Measurements from ENCODE around the gene AOAH.
"Not testable (repeated sequence)": the region's sequence is repeated elsewhere in the genome, so short reads cannot be mapped to it uniquely, and the experiment has no call there.

The AOAH gene

DNA sequence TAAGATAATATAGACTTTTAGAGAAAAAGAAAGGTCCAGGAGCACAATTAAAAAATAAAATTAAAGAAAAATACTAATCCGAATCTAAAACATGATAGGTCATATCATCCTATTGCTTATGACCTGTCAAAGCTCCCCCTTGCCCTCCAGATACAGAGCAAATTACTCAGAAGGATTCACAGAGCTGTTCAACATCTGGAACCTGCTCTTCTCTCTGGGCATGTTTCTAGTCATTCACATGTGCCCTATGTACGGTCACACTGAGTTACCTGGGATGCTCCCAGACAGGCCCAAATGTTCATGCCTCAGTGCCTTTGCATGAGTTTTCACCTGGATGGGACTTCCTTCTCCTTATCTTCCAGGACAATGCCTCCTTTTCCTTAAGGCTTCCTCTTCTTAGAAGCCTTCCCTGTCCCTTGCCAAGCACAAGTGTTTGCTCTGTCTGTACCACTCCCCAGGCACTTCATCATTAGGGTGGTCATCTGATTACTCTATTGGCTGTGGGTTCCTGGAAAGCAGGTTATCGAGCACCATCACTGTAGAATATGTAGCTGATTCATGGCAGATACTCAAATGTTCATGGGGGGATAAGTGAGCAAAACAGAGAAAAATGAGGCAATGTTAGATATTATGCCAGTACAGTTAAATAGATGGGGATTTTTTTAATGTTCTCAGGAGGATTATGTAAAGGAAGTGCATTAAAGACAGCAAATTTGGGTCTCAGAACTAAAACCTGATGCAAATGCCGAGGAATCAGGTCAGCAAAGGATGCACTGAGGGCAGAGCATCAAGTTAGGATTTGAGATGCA lies 12.0 kb upstream of the AOAH start:
- DNase-seq: no peak

DNA sequence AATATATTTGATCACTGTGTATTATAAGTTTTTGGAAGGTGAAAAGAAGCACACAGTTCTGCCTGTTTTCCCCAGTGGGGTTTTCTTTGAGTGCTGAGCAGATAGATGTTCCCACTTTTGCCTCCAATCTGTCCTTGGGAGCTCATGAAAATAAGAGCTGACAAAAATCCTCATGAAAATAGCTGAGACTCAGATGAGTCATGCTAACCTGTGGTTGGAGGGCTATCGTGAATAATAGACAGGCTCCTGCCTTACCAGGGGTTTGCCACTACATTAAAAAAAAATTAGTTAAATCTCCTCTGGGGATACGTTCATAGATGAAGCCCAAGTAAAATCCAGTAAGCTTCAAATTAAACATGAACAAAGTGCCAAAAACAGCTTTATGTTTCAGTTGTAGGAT lies 10.9 kb upstream of the AOAH start:
- no peak for DNase-seq

DNA sequence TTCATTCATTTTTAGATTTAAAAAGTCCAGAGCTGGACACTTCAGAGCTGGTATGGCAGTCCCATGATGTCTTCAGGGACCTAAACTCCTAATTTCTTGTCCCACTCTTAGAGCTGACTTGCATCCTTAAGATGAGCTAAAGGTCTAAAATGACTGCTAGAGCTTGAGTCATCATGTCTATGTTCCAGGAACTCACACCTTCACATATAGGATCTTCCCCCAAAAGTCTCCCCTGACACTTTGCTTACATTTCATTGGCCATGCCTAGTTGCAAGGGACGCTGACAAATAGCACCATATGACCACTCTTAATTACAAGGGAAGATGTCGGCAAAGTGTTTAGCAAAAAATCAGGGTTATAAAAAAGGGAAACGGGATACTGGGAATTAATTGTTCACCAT lies 10.4 kb upstream of the AOAH start:
- no peak for DNase-seq

- no peak for DNase-seq
Measured at GRCh38 chr7:36733411-36733810, 9.1 kb upstream of the AOAH start.

- DNase-seq: no peak
Measured at GRCh38 chr7:36732806-36733205, 8.5 kb upstream of the AOAH start.

GRCh38 chr7:36730046-36730445 lies 5.8 kb upstream of the AOAH start:
- no peak for DNase-seq

DNA sequence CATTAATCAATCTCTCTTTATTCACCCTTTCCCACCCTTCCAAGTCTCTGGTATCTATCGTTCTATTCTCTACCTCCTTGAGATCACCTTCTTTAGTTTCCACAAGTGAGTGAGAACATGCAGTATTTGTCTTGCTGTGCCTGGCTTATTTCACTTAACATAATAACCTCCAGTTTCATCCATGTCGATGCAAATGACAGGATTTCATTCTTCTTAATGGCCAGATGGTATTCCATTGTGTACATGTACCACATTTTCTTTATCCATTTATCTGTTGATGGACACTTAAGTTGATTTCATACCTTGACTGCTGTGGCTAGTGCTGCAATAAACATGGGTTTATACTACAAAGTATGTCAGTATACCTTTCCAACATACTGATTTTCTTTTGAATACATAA lies 3.8 kb upstream of the AOAH start:
- DNase-seq: no peak

GRCh38 chr7:36726806-36727503 lies 2.7 kb upstream of the AOAH start:
- no peak for DNase-seq

GRCh38 chr7:36726311-36726710 lies 2.0 kb upstream of the AOAH start:
- DNase-seq: no peak

- DNase-seq: no peak
Measured at GRCh38 chr7:36724996-36725395, 702 bp upstream of the AOAH start.

GRCh38 chr7:36723291-36723690 lies 1.0 kb downstream of the AOAH start:
- no peak for DNase-seq

GRCh38 chr7:36719083-36719632 lies 5.1 kb downstream of the AOAH start:
- DNase-seq: no peak

GRCh38 chr7:36717586-36717985 lies 6.7 kb downstream of the AOAH start:
- DNase-seq: no peak

DNA sequence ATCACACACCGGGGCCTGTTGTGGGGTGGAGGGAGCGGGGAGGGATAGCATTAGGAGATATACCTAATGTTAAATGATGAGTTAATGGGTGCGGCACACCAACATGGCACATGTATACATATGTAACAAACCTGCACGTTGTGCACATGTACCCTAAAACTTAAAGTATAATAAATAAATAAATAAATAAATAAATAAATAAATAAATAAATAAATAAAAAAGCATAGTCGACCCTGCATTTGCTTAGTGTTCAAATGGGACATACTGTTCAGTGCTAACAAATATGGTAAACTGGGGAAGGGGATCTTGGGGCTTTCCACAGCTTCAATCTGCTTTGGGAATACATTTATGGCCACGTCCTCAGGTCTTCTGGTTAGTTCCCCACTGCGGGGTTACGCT lies 7.5 kb downstream of the AOAH start:
- DNase-seq: not testable (repeated sequence)

DNA sequence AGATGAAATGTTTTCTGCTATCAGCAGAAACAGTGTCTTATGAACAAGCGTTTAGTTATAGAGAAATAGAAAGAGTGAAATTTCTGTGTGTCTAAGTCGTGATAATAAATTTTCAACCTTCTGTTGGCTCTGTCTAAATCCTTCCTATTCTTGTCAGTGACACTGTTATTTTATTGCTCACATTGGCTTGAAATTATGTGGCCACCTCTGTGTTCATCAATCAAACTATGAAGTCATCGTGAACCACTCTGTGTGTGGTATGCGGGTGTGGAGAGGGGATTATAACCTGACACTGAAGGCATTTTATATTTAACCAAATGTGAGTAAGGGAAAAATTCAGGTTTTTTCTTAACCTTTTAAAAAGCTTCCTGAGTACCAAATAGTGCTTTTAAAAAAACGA lies 12.3 kb downstream of the AOAH start:
- DNase-seq: no peak

DNA sequence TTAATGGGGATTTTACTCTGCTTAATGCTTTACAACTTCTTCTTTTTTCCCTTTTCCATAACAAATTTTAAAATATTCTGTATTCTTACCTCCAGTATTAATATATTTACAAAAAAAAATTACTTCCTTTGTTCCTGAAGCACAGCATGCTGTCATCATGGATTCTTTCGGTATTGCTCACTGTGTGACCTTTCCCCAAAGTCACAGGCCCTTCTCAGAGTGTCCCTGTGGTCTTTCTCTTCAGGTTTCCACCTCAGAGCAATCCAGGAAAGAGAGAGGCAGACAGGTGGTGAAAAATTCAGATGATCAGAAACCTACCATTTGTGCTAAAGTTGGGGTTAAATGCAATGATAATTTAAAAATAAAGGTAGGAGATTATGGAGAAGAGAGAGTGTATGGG lies 13.0 kb downstream of the AOAH start:
- no peak for DNase-seq

DNA sequence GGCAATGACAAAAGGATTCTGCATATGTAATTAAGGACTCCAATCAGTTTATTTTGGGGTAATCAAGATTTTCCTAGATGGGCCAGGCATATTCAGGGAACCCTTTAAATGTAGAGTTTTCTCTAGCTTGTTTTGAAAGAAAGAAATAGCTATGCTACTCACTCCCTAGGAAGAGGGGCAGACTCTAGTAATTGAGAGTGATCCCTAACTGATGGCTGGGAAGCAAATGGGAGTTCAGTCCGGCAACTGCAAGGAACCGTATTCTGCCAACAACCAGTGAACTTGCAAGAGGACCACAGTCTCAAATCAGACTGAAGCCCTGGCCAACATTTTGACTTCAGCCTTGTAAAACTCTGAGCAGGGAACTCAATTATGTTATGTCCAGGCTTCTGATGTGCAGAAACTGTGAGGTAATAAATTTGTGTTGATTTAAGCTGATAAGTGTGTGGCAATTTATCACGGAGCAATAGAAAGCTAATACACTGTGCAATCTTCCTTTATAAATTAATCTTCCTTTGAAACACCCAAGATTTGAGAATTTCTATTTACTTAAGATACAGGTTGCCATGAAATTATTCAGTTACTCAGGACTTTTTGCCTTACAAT lies 14.0 kb downstream of the AOAH start:
- no peak for DNase-seq

- DNase-seq: no peak
Measured at GRCh38 chr7:36708767-36709166, 15.5 kb downstream of the AOAH start.

DNA sequence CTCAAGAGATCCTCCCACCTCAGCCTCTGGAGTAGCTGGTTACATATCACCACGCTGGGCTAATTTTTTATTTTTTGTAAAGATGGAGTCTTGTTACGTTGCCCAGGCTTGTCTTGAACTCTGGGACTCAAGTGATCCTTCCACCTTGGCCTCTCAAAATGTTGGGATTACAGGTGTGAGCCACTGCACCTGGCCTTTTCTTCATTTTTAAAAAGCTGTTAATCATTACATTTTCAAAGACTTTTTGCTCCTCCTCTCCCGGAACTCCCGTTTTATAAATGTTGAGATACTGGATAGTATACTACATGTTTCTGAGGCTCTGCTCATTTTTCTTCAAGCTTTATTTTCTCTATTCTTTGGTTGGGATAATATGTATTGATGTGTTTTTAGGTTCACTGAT lies 16.4 kb downstream of the AOAH start:
- DNase-seq: no peak

- no peak for DNase-seq
Measured at GRCh38 chr7:36707465-36707864, 16.8 kb downstream of the AOAH start.

- not testable (repeated sequence) for DNase-seq
Measured at GRCh38 chr7:36703860-36704259, 20.4 kb downstream of the AOAH start.

- DNase-seq: peak; percentile 15
Measured at GRCh38 chr7:36692456-36692855, 31.8 kb downstream of the AOAH start.

- DNase-seq: no peak
Measured at GRCh38 chr7:36691983-36692382, 32.3 kb downstream of the AOAH start.
